Measurements from ENCODE around the gene JMJD4. TPM values are rescaled to one million over a fixed set of nuclear protein-coding genes. Genes with fewer than 3 reads are reported as not detected.

The JMJD4 gene
- total and polyA plus RNA-seq, 9 of the 15 experiments (the other 6 are each of a cell fraction or from before 2014, with no cell fraction given) = 1.4 to 42.6 (median 29.2) TPM

DNA sequence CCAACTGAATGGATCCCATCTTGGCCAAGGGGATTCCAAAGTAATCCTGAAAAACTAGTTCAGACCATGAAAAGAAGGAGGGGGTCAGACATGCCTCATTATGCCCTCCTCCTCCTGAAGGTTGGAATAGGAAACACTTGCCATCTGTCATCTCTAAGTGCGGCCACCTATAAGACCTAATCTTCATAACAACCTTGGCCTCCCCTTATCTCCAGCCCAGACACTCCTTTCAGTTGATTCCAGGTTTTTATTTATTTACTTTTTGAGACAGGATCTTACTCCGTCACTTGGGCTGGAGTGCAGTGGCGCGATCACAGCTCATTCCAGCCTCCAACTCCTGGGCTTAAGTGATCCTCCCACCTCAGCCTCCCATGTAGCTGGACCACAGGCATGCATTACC lies 19.9 kb upstream of the JMJD4 start (continued):
- TF ChIP-seq, protein P1, sequence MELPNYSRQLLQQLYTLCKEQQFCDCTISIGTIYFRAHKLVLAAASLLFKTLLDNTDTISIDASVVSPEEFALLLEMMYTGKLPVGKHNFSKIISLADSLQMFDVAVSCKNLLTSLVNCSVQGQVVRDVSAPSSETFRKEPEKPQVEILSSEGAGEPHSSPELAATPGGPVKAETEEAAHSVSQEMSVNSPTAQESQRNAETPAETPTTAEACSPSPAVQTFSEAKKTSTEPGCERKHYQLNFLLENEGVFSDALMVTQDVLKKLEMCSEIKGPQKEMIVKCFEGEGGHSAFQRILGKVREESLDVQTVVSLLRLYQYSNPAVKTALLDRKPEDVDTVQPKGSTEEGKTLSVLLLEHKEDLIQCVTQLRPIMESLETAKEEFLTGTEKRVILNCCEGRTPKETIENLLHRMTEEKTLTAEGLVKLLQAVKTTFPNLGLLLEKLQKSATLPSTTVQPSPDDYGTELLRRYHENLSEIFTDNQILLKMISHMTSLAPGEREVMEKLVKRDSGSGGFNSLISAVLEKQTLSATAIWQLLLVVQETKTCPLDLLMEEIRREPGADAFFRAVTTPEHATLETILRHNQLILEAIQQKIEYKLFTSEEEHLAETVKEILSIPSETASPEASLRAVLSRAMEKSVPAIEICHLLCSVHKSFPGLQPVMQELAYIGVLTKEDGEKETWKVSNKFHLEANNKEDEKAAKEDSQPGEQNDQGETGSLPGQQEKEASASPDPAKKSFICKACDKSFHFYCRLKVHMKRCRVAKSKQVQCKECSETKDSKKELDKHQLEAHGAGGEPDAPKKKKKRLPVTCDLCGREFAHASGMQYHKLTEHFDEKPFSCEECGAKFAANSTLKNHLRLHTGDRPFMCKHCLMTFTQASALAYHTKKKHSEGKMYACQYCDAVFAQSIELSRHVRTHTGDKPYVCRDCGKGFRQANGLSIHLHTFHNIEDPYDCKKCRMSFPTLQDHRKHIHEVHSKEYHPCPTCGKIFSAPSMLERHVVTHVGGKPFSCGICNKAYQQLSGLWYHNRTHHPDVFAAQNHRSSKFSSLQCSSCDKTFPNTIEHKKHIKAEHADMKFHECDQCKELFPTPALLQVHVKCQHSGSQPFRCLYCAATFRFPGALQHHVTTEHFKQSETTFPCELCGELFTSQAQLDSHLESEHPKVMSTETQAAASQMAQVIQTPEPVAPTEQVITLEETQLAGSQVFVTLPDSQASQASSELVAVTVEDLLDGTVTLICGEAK (IDR thresholded peaks at IDR 0.05) = no peak
- TF ChIP-seq, protein P1 (CRISPR knock-in tag; IDR thresholded peaks at IDR 0.05) = no peak
- TF ChIP-seq OTX1 (CRISPR knock-in tag; IDR thresholded peaks at IDR 0.05) (no peak), ZNF583 (CRISPR knock-in tag; IDR thresholded peaks at IDR 0.05) (no peak)
